Endothelial cell of umbilical vein (primary cell): ENCODE data around the gene TTLL7. TPM values are rescaled to one million over a fixed set of nuclear protein-coding genes. Genes with fewer than 3 reads are reported as not detected.

Experiments
- BruUV-seq: library from RNA; stranded (reverse); fragments of 400-500 nt; replicated peaks from 2 replicates; lab custom pipeline; 2021; lab: Mats Ljungman, UMichigan
- CTCF ChIA-PET: fragments of 300-600, 350-600 bp; sonication (Branson Sonifier 250); formaldehyde crosslinking; loops from one replicate; lab custom pipeline; 2021; ENCODE audit warnings: antibody characterized with exemption, inconsistent platforms; lab: Charles Lee
- POLR2A ChIA-PET: fragments of 300-600, 350-600 bp; sonication (Branson Sonifier 250); formaldehyde crosslinking; loops from one replicate; lab custom pipeline; 2021; ENCODE audit warnings: antibody characterized with exemption, inconsistent platforms; lab: Charles Lee
- DNase-seq: peaks from one replicate; pipeline ENCODE4 v3.0.0-alpha.2; 2011; ENCODE audit warnings: low read depth, low spot score
- FAIRE-seq: peaks from 2 replicates; lab custom pipeline; 2011; peaks lifted over from hg19 to GRCh38; lab: Jason Lieb, UNC
- H2AFZ ChIP-seq: 2 replicates; pipeline ENCODE4 v1.6.0; 2012; ENCODE audit warnings: low read depth, low read length, control low read depth, inconsistent platforms
- H3K27ac ChIP-seq: 2 replicates; pipeline ENCODE4 v1.5.1; 2011; ENCODE audit warnings: low read depth, mild to moderate bottlenecking, control low read depth, low read length, moderate library complexity; ENCODE audit not compliant: insufficient read depth
- H3K27me3 ChIP-seq, 2 experiments: 2 replicates each; pipeline versions ENCODE4 v1.6.0 to v1.6.1; 2011; ENCODE audit warnings: low read length in 2 of 2, mixed read lengths in 1 of 2; ENCODE audit not compliant: control insufficient read depth in 2 of 2, insufficient read depth in 2 of 2
- H3K36me3 ChIP-seq, 2 experiments: 2 replicates in 1 of 2; 3 replicates in 1 of 2; pipeline ENCODE4 v1.5.1; 2011; ENCODE audit warnings: low read length in 2 of 2, mild to moderate bottlenecking in 1 of 2, moderate library complexity in 1 of 2; ENCODE audit not compliant: control insufficient read depth in 2 of 2, insufficient read depth in 2 of 2; ENCODE audit errors: extremely low read depth in 1 of 2
- H3K4me1 ChIP-seq: 3 replicates; pipeline ENCODE4 v1.5.1; 2011; ENCODE audit warnings: mild to moderate bottlenecking, low read length; ENCODE audit not compliant: control insufficient read depth, insufficient read depth; ENCODE audit errors: extremely low read depth
- H3K4me2 ChIP-seq: 2 replicates; pipeline ENCODE4 v1.6.1; 2011; ENCODE audit warnings: low read length, control low read depth, mixed read lengths; ENCODE audit not compliant: insufficient read depth
- H3K4me3 ChIP-seq, 3 experiments: fragments of 200-600 bp in 1 of 3; sonication (generic), shearing (Covaris generic) in 1 of 3; replicated peaks in 1 of 3; 2 replicates each; pipeline ENCODE4 v1.5.1; 2011 to 2016; ENCODE audit warnings: control low read depth in 3 of 3, low read length in 3 of 3, mild to moderate bottlenecking in 2 of 3, inconsistent platforms in 1 of 3, low read depth in 1 of 3, moderate library complexity in 1 of 3; ENCODE audit not compliant: insufficient read depth in 1 of 3
- H3K79me2 ChIP-seq: 2 replicates; pipeline ENCODE4 v1.6.0; 2012; ENCODE audit warnings: low read length, inconsistent platforms; ENCODE audit not compliant: control insufficient read depth, insufficient read depth
- H3K9ac ChIP-seq: replicated peaks from 2 replicates; pipeline ENCODE3; 2011; ENCODE audit warnings: low read length, control low read depth; ENCODE audit not compliant: insufficient read depth; ENCODE audit errors: extremely low read depth
- H3K9me1 ChIP-seq: replicated peaks from 3 replicates; pipeline ENCODE4 v1.6.0; 2011; ENCODE audit warnings: mild to moderate bottlenecking, low read length; ENCODE audit not compliant: control insufficient read depth, insufficient read depth; ENCODE audit errors: extremely low read depth
- H3K9me3 ChIP-seq: replicated peaks from 2 replicates; pipeline ENCODE4 v1.5.1; 2012; ENCODE audit warnings: low read length, inconsistent platforms; ENCODE audit not compliant: control insufficient read depth, insufficient read depth
- H4K20me1 ChIP-seq: replicated peaks from 2 replicates; pipeline ENCODE3; 2011; ENCODE audit warnings: mild to moderate bottlenecking, low read length; ENCODE audit not compliant: control insufficient read depth, insufficient read depth; ENCODE audit errors: extremely low read depth
- CTCF ChIP-seq, 2 donors: IDR thresholded peaks; 1 replicate in 1 of 2; 2 replicates in 1 of 2; pipeline ENCODE4 v1.5.1; 2011; ENCODE audit warnings: low read length in 2 of 2, mild to moderate bottlenecking in 2 of 2, moderate library complexity in 2 of 2, control low read depth in 1 of 2, inconsistent platforms in 1 of 2, low read depth in 1 of 2; ENCODE audit not compliant: insufficient read depth in 1 of 2; ENCODE audit errors: extremely low read depth in 1 of 2
- EZH2 ChIP-seq: IDR thresholded peaks from 2 replicates; pipeline ENCODE4 v1.6.1; 2012; ENCODE audit warnings: borderline replicate concordance, low read depth, mild to moderate bottlenecking, moderate library complexity, low read length, inconsistent platforms; ENCODE audit not compliant: severe bottlenecking
- FOS ChIP-seq: IDR thresholded peaks from 2 replicates; pipeline ENCODE4 v1.6.1; 2011; ENCODE audit warnings: mild to moderate bottlenecking, low read length, moderate library complexity, borderline replicate concordance; ENCODE audit not compliant: insufficient read depth
- GATA2 ChIP-seq: IDR thresholded peaks from 2 replicates; pipeline ENCODE4 v1.7.0; 2011; ENCODE audit warnings: low read depth, mild to moderate bottlenecking, moderate library complexity, mixed read lengths, low read length; ENCODE audit not compliant: insufficient read length, insufficient read depth
- JUN ChIP-seq: IDR thresholded peaks from 2 replicates; pipeline ENCODE4 v1.6.1; 2011; ENCODE audit warnings: borderline replicate concordance, low read depth; ENCODE audit not compliant: insufficient read length, insufficient read depth
- MAX ChIP-seq: IDR thresholded peaks from 2 replicates; pipeline ENCODE4 v1.6.1; 2011; ENCODE audit not compliant: insufficient read depth, insufficient read length
- MYC ChIP-seq: IDR thresholded peaks from one replicate; pipeline ENCODE4 v1.6.1; 2011; ENCODE audit warnings: mild to moderate bottlenecking, low read depth, low read length
- dilution Hi-C: fragments of 300-500 bp; cut with MboI; formaldehyde crosslinking; loops from one replicate; pipeline ENCODE4 v1.15.0; 2019; ENCODE audit warnings: low sequenced_read_pairs; ENCODE audit not compliant: extremely low pct_ligation_motif_present
- intact Hi-C: fragments of 100-400 bp; cut with micrococcal nuclease; formaldehyde crosslinking; loops from one replicate; pipeline ENCODE4 v1.10.0; 2022
- polyA plus RNA-seq, 4 experiments: library from polyadenylated mRNA; depleted of rRNA in 3 of 4; stranded (reverse) in 3 of 4; unstranded in 1 of 4; fragments of >200 nt; gene quantifications; 2 replicates each; pipeline versions ENCODE4 v1.2.1 to v1.2.3, GENCODE V29; 2011 to 2012; ENCODE audit warnings: missing spikeins in 1 of 4
- total RNA-seq: library from RNA; stranded (reverse); gene quantifications from 2 replicates; pipeline ENCODE4 v1.2.3, GENCODE V29; 2021

The TTLL7 gene
- total and polyA plus RNA-seq, 2 donors (not counting 3 experiments of a cell fraction or from before 2014, with no cell fraction given): 2.1 to 11.7 TPM

DNA sequence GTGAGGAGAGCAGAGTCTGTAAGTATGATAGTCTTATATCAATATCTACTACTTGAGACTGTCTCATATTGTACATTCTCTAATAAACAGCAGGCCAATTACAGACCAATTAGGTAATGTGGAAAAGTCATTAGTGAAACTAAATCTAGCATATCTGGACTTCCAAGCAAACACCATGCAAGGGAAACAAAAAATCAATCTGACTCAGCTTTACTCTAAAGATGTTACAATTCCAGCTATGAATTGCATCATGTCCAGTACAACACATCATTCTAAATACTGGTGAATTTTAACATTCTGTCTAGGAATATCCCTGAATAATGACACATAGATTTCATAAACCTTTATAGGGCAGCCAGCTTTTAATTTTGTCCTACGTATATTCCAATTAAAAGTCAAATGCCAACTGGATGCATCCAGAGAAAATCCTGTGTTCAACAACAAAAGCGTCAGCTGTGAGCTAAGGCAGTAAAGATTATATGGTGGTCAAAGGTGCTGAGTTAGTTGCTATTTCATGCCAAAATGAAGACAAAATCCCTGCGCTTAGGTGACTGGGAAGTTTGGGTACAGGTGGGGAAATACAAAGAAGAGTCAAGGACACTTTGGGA is 159.3 kb downstream of the TTLL7 start:
- Histone ChIP-seq H3K4me2 (no peak overlapping the region), H3K9me1 (no peaks in the 10 kb centered on the region), H3K4me1 (no peaks in the 10 kb centered on the region), H3K36me3 (no peaks in the 10 kb centered on the region), H4K20me1 (no peaks in the 10 kb centered on the region), H3K27ac (no peak overlapping the region), H3K27me3 (peaks cover 0 to 2% of the 10 kb centered on the region in 2 experiments), H2AFZ (no peak overlapping the region), H3K79me2 (no peaks in the 10 kb centered on the region), H3K9ac (no peak overlapping the region), H3K9me3 (no peaks in the 10 kb centered on the region), H3K4me3 (no peak overlapping the region)
- DNase-seq (no peak), FAIRE-seq (no peak)
- intact Hi-C loops (no loop called here), dilution Hi-C loops (no loop called here)
- TF ChIP-seq MAX (no peak), FOS (no peak), CTCF (IDR thresholded peaks at IDR 0.05; ENCODE audit: extremely low read depth in 1 of 2, insufficient read depth in 1 of 2, low read depth in 1 of 2, low read length in 2 of 2) (no peak), GATA2 (no peak), MYC (no peak), JUN (no peak), EZH2 (no peak)
- POLR2A ChIA-PET: no interaction called here
- CTCF ChIA-PET: no interaction called here
- BruUV-seq: no TSS peak
